RPMI8226 (cell line): Measurements from ENCODE around the gene VTI1A.
"Not testable (repeated sequence)": the region's sequence is repeated elsewhere in the genome, so short reads cannot be mapped to it uniquely, and the experiment has no call there.

Source experiments
- DNase-seq: peaks from one replicate; pipeline ENCODE4 v3.0.0-alpha.2; 2015

VTI1A gene

DNA sequence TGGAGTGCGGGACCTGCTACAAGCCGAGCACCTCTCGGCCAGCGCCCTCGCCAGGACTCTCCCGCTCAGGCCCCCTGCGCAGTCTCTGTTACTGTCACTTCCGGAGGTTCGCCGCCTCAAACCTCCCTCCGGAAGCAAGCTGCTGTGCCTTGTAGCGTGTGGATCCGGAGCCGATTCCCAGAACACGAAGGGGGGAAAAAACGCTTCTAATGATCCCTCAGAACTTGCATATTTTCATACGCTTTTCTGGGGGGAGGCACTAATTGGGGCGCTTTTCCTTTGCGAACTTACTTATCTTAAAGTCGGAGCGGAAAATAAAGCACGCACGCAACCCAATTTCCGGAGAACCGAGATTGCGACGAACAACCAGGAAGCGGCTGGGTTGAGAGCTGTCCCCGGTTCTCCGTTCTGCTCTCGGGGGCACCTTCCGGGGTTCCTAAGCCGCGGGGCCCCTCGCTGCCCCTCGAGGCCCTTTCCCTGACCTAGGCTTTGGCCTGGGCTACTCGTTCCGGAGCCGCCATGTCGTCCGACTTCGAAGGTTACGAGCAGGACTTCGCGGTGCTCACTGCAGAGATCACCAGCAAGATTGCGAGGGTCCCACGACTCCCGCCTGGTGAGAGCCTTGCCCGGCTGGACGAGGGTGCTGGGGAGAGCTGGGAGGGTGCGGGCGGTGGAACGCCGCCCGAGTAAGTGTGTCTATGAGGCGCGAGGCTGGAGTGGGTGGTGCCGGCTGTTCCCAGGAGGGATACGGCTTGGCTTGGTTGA is at the start of gene VTI1A, which contains the start of gene ZDHHC6:
VTI1A (plus strand) TSS at position 361 of the 765 bp plus-strand sequence; CDS start at position 520, 159 bp downstream.
ZDHHC6 (minus strand) TSS at position 60 of the 765 bp plus-strand sequence. CDS start 1,478 bp downstream, outside the sequence.
- DNase-seq = peak; percentile 86

DNA sequence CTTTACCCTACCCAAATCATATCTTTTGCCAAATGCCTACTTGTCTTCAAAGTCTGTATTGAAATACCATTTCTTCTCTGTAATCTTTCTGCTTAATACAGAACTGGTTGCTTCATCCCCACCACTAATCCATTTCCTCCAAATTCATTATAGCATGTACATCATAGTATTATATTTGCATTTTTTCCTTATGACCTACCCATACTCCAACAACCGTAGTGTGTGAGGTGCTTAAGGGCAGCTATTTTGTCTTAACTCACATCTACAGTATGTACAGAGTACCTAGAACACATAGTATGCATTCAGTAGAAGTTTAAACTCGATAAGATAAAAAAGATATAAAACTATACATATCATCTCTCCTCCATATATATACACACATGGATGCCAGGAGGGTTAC is 49.4 kb upstream of the VTI1A start:
- no peak for DNase-seq

DNA sequence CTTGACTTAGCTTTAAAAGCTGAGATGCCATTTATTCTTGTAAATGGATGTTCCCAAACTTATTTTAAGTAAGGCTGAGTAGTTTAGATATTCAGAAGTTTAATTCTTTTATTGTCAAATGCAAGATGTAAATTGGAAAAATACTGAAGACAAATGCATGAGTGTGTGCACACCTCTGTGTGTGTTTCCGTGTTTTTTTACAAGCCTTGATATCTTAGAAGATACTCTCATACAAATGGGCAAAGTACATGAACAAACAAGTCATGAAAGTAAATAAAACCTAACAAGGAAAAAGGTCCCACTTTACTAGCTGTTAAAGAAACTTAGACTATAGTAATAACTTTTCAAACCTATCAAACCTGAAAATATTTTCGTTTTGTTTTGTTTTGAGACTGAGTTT is 44.1 kb upstream of the VTI1A start:
- DNase-seq = no peak

DNA sequence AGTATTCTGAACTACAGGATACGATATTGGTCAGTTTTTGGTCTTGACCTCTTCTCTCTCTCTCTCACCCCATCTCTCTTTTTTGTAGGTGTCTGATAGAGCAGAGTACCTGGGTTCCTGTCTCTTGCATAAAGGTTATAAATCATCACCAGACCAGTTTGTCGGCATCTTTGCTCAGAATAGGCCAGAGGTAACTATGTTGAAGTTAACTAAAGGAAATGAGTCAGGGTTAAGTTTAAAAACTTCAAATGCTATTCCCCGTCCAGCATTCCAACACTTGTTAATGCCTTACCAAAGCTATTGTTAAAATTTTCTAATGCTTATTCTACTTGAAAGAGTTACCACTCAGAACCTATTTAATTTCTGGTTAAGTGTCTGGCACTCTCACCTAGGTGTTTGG is 42.4 kb upstream of the VTI1A start:
- DNase-seq = no peak

DNA sequence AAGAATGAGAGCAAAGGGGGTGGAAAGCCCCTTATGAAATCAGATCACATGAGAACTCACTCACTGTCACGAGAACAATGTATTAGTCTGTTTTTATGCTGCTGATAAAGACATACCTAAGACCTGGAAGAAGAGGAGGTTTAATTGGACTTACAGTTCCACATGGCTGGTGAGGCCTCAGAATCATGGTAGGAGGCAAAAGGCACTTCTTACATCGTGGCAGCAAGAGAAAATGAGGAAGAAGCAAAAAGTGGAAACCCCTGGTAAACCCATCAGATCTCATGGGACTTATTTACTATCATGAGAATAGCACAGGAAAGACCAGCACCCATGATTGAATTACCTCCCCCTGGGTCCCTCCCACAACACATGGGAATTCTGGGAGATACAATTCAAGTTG is 40.2 kb upstream of the VTI1A start:
- DNase-seq = not testable (repeated sequence)

DNA sequence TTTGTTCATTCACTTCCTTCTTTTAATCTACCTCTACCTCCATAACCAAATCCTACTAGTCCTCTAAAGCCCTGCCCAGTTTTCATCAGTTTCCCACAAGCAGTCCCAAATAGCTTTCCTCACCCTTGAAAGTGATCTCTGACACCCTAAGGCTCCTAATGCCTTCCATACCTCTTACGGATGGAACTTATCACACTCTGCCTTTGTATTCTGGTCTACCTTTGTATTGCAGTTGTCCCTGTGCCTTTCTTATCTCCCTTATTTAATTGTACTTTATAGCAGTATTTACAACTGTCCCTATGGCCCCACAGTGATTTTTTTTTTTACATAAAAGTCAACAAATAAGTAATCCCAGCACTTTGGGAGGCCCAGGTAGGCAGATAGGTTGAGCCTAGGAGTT is 39.3 kb upstream of the VTI1A start:
- DNase-seq = no peak

DNA sequence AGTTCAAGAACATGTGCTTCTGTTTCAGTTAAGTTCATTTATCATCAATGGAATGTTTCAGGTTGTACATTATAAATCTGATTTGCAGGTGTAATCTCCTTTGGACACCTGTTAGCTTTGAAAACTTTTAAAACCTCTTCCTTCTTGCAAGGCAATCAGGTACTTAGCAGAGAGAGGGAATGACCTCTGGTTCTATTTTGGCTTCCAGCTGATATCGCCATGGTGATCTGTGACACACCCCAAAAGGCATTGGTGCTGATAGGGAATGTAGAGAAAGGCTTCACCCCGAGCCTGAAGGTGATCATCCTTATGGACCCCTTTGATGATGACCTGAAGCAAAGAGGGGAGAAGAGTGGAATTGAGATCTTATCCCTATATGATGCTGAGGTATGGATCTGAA is 37.7 kb upstream of the VTI1A start:
- no peak for DNase-seq

DNA sequence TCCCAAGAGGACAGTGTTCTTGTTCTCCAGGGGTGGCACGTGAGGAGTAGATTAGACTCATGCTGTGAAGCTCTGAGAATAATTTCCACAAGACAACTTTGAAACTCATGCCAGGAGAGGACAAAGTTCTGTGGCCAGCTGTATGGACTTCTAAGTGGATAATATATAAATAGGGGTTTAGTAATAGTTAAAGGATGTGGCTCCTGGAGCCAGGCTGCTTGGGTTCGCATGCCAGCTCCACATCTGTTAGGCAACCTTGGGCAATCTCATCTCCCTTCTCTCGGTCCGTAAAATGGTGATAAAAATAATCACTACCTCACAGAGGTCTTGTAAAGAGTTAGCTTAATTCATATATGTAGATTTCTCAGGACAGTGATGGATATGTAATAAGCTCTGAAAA is 37.3 kb upstream of the VTI1A start:
- no peak for DNase-seq

DNA sequence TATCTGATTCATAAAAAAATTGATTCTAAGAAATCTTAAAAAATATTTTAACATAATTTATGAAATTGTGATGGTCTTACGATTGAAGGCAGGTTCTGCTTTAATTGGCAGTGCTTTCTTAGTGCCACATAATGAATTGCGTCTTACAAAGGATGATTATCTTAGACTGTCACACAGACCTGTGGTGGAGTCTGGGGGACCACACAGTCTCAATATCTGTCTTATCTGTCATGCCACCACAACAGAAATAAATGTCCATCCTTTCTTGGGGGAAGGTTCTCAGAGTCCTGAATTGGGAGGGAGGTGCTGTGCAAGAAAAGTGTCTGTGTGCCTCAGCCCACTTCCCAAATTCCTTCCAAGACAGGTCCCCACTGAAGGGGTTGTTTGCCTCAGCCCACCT is 34.3 kb upstream of the VTI1A start:
- DNase-seq = no peak

DNA sequence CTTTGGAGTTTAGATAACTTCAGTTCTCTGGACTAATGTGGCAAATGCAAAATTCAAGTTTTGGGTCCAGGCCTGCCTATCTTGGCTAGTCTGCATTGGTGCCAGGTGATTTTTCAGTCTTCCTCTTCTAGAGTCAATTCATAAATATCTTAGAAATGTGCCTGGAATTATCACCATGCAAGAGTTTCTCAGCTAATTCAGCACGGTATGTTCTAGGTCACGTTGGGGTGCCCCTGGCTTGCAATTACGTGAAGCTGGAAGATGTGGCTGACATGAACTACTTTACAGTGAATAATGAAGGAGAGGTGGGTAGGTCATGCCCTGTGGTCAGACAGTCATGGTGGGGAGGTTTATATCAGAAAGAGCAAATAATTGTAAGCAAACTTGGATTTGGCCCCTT is 25.3 kb upstream of the VTI1A start:
- DNase-seq = no peak

DNA sequence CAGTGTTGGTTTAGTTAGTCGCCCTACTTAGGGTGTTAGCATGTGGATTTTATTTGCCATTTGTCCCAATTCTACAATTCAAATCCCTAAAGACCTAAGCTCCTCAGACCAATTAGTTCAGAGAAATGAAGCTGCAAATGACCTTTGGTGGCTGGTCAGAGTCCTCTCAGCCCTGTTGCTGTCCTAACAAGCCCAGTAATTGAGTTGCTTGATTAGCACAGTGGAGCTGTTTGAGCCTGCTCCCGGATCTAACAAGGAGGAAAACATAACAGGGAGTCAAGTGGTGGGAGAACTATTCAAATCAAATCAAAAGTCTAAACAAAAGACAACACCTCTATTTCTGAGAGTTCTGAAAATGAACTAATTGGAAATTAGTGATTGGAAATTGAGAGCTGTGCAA is 22.4 kb upstream of the VTI1A start:
- no peak for DNase-seq

DNA sequence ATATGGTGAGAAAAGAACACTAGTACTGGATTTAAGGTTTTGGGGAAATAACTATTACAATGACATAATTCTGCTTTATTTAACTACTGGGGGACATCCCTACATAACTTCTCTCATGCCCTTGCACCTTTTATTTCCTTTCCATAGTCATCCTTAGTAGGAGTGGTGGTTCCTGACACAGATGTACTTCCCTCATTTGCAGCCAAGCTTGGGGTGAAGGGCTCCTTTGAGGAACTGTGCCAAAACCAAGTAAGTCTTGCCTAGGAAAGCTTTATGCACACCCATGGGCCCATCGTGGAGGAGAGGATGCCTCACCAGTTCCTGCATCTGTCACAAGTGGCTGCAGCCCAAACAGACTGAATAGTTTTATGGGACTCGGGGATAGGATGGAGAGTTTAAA is 20.9 kb upstream of the VTI1A start:
- no peak for DNase-seq

DNA sequence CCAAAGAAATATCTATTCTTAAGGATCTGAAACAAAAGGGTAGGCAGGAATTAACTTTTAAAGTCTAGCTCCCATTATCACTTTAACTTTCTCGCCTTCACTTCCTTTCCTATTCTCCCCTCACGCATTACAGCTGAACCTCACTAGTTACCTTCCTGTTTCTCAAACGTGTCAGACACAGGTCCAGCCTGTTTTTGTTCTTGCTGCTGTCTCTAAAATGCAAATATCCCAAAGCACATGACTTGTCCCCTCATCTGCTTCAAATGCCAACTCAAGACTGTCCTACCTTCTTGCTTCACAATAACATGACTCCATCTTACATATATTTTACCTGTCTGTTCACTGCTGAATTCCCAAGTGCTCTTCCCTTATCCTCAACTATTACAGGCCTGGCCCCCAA is 17.9 kb upstream of the VTI1A start:
- no peak for DNase-seq

DNA sequence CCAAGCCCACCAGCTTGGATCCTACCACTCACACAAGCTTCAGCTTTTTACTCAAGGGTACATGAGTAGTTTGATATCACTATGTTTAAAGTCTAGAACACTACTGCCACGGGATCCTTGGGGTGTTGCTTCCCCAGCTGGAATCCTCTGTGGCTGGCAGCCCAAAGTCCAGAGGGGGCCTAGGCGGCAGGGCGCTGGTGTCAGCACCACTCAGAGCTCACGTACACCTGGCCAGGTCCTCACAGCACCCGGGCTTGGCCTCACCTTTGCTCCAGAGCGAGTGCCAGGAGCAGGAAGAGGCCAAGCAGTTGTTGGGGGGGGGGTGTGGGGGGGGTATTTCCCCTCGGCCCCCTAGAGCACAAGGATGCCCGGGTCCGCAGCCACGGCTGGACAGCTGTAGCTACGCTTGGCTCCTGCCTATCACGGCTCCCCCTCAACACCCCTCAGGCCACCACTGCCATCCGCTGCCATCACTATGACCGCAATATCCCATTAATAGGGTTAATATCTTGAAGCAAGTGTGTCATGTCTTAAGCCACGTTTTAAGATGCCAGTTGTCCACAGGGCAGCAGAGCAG is 17.3 kb upstream of the VTI1A start:
- no peak for DNase-seq

DNA sequence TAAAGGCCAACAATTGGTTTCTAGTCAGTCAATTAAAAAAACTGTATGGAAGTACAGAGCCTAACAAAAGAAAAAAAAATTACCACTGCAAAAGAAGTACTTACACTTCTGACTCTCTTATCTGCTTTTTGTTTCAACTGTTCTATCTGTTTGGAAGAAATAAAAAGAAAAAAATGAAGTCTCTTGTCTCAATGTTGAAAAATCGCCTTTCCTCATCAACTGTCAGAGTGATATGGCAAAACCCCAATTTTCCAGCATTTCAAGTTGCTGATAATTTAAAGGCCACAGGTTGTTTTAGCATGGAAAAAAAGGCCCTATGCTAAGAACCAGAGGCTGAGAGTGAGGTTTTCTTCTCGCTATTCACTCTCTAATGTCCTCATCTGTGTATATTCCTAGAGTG is 13.9 kb upstream of the VTI1A start:
- DNase-seq = no peak

DNA sequence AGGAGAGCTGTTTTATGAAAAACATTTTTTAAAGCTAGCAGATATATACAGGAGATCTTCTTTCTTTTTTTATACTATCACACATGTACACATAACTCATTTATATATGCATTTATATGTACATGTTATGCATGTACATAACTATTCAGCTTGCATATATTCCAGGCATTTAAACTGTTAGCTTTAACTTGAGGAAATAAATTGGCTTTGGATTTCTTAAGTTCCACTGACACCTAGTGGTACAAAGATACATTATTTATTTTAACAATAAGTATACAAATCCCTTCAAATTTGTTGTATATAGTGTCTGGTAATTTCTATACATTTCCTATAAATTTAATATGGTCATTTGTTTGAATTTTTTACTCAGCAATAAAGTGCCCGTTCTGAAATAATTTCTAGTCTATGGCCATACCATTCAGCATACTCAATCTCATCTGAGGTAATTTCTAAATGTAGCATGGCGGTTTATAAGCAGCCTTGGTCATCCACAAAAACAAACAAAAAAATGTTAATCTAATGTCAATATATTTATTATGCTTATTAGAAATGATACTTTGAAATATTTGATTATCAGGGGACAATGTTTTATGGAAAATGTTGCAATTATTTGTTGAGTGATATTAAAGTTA is 11.9 kb upstream of the VTI1A start:
- DNase-seq = no peak

DNA sequence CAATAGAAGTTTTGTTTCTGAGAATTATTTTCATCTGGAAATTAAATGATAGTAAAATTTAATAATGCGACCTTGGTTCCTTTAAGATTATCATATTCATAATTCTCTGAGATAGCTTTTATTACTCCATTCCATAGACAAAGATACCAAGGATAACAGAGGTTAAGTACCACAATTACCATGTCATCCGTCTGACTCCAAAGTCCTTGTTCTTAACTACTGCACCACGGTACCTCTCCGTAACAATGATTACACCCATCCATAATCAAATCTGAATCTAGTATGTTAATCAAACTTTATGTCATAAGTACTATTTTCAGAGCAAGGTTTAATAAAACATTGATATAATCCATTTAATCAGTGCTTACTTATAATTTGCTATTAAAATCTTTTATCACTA is 8.7 kb upstream of the VTI1A start:
- DNase-seq = no peak

DNA sequence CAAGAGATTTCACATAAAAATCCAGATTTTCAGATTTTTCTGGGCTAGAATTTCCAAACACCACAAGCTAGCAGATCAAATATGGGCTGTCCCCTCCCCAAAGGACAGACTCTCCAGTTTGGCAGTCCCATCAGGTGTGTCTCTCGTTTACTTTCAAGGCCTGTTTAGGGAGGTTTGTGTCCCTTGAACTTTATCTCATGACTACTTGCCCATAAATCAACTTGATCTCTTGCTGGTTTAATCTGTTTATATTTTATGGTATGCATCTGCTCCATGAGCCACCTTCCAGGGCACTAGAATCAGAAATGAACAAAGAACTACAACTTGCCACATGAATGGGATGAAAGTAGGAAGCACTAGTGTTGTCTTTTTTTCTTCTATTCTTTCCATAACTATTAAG is 5.5 kb upstream of the VTI1A start:
- no peak for DNase-seq

DNA sequence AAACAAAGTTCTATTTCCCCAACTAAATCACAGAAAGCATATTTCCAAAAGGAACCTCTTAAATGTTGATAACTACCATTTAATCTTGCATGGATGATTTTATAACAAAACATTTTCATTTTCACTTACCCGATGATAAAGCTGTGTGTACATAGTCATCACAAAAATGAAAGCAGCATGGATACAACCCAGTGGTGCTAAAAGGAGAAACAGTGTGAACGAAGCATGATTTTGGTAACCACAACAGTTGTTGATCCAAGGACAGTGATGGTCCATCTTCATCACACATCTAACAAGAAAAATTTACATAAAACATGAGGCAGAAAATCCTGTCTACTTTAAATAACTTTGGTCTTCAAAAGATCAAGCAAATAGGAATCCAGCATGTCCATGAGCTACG is 5.0 kb upstream of the VTI1A start:
- DNase-seq = no peak

DNA sequence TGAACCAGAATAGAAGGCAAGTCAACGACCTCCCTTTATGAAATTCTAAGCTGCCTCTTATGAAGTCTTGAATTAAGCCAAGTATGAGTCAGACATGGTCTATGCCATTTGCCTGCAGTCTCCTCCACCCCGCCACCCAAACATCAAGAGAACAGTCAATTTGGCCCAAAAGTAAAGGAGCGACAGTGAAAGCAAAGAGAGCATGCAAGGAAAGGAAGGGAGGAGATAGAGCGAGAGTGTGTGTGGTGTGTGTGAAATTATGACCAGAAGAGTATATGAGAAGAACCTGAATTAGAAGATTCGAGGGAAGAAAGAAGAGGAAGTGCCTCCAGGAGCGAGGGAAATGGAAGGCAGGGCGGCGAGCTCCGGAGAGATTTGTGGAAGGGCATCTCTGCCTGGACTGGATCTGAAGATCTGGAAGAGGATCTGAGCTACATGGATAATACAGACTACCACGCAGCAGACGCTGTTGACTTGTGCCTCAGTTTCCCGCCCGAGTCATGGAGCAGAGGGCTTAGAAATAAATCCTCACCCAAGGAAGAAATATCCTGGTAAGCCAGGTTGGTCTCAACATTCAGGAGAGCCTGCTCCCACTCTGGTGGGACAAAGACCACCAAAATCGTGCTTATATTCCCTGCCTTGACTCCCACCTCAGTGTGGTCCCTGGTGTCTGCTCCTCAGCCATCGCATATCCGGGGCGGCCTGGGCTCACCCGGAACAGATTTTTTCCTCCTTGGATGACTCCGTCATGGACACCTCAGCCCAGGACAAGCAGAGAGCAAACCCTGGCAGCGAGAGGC is 760 bp upstream of the VTI1A start:
- peak; percentile 3 for DNase-seq

DNA sequence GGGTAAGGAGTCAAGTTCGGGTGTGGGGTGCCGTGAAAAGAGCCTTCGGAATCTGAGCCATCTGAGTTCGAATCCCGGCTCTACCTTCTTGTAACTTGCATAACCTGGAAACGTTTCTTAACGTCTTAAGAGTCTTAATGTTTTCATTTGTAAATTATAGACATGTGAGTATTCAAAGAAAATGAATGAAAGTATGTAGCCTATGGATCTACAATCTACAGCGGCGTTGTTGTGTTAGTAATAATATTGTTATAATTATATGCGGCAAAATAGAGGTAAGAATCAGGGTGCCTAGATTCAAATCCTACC is 559 bp downstream of the VTI1A start:
- DNase-seq = peak; percentile 11

DNA sequence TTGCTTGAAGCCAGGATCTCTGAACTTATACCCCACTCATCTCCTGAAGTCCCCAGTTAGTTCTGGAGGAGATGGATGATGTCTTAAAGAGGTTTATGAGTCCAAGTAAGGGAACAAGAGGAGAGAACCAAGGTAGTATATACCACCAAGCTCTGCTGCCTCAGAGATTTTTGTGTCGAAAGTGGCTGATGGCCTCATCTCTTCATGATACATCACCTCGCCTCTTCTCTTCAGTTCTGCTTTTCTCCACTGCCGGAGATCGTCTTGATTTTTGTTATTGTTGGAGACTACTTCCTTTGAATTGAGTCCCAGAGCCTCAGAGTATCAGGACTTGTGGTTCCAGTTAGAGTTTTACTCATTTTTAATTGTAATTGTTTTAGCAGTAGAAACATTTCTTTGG is 1.9 kb downstream of the VTI1A start:
- no peak for DNase-seq

DNA sequence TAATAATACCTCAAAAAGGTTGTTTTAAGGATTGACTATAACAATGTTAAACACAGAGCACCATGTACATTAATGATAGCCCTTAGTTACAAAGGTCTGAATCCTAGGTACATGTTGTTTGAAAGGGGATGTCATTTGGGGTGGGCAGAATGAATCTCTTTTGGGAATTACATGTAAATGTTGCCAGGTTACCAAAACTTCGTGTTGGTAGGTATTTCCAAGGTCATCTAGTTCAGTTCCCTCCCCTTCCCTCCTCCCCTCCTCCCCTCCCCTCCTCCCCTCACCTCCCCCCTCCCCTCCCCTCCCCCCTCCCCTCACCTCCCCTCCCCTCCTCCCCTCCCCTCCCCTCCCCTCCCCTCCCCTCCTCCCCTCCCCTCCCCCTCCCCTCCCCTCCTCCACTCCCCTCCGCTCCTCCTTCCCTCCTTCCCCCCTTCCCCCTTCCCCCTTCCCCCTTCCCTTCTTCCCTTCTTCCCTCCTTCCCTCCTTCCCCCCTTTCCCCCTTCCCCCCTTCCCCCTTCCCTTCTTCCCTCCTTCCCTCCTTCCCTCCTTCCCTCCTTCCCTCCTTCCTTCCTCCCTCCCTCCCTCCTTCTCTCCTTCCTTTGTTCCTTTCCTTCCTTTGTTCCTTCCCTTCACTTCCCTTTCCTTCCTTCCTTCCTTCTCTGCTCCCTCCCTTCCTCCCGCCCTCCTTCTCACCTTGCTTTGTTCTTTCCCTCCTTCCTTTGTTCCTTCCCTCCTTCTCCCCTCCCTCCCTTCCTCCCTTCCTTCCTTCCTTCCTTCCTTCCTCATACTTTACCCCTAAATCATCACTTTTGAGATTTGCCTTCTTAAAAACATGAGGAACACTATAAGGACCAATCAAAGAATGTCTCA is 8.1 kb downstream of the VTI1A start:
- no peak for DNase-seq
